Activated gamma-delta T cell treated with anti-CD3 and anti-CD28 coated beads, Interleukin-2, amount 50 U/mL, for 16 hours (primary cell): ENCODE results near the gene NKX3-2.

ENCODE experiments used
- DNase-seq: peaks from one replicate; pipeline ENCODE4 v3.0.0-alpha.2; 2020; ENCODE audit warnings: low read depth

NKX3-2 gene

DNA sequence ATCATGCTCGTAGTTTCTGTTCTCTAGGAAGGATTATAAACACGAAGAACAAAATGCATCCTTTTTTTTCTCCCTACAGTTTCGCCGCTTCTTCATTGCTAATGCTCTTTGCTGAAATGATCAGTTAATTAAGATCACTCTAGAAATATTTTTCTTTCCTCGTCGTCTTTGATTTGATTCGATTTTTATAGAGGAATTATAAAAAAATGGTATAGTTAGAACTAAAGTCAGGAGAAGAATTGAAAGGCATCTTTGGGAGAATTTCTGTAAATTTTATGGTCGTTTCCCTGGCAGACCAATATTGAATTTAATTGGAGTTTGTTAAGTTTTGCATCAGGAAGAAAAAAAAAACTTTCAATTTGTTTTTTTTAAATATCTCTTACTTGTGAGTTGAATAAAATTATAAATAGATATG lies 1.1 kb upstream of the NKX3-2 start:
- no peak for DNase-seq

- no peak for DNase-seq
These were observed 492 bp upstream of the NKX3-2 start for GRCh38 chr4:13544606-13545393.

- no peak for DNase-seq
These were observed 1.1 kb downstream of the NKX3-2 start for GRCh38 chr4:13543032-13543838.

GRCh38 chr4:13542577-13543031 lies 1.7 kb downstream of the NKX3-2 start:
- DNase-seq = no peak

GRCh38 chr4:13541720-13542576 lies 2.4 kb downstream of the NKX3-2 start:
- no peak for DNase-seq

DNA sequence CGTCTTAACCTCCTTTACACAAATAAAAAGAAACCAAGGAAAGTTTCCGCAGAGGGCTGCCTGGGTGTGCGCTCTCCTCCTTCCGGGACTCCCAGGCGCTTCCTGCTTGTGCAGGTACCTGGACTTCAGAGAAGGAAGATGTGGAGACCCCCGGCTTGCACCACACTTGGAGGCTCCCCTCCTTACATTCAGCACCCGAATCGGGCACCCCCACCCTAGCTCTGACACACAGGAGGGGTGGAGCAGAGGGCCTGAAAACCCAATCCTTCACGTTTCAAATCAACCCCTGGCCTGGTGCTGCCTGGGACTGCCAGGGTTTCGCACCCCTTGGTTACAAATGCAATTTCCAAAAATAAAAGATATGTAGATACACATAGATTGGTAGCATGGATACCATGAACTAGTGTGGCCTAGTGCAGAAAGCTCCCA lies 3.1 kb downstream of the NKX3-2 start:
- no peak for DNase-seq

GRCh38 chr4:13540446-13541175 lies 3.7 kb downstream of the NKX3-2 start:
- DNase-seq = no peak

GRCh38 chr4:13539619-13540445 lies 4.5 kb downstream of the NKX3-2 start:
- no peak for DNase-seq

GRCh38 chr4:13539047-13539618 lies 5.2 kb downstream of the NKX3-2 start:
- DNase-seq = no peak

DNA sequence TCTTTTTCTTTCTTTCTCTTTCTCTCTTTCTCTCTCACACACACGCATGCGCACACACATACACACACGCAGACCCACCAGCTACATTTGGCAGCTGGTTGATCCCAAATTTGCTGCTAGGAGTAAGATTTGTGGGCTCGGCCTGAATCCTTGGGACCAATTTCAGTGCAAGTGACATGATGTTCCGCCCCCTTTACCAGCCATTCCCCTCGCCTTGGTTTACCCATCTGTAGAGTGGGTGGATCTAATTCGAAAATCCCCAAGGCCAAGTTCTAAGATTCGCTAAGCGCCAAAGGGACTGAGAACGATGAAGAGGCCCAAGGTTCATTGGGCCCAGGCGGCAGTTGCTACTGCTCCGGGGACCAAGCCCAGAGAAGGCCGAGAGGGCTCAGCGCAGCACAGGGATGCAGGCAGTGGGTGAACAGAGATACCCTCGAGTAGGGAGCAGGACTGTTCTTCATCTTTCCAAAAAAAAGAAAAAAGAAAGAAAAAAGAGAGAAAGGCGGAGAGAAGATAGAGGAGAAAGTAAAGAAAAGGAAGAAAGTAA lies 5.8 kb downstream of the NKX3-2 start:
- no peak for DNase-seq

- no peak for DNase-seq
These were observed 6.5 kb downstream of the NKX3-2 start for GRCh38 chr4:13537832-13538177.

GRCh38 chr4:13537011-13537831 lies 7.1 kb downstream of the NKX3-2 start:
- DNase-seq = no peak

DNA sequence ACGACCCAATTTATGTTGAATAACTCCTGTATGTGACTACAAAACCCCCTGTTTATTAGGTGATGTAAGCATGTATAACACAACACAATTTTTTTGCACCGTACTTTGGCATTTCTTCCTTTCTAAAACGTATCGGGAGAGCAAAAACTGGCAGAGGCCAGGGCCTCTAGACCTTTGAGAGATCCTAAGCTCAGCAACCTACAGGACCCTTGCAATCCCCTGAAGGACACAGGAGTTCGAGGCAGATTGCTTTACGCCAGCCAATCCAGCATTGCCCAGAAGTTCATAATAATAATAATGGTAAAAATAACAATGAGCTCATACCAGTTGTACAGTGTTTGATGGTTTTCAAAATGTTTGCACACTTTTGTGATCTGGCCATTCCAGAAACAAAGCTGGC lies 7.7 kb downstream of the NKX3-2 start:
- DNase-seq = no peak

DNA sequence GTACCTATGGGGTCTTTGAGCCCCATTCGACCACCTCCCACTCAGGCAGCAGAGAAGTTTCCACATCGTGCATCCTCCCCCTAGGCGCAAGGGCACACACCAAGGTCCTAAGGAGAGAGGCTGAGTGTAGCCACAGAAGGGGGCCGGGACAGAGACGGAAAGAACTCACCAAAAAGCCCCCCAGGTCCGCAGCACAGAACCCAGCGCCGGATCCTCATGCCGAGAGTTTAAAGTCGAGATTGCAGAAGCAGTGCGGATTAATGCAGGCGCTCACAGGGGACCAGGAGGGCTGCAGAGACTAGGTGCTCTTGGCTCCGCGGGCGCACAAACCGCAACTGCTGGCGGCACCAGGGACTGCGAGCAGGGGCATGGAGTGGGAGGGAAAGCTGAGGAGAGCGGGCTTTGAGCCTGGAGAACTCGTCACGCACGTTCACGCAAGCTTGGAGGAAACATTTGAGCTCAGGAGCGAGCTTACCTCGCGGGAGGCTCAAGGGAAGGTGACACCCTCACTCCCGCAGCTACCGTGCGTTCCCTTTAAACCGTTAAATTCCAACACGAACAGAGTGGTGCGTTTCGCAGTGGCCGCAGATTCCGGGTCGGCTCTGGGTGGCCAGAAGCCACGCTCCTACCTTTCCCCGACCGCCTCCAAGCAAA lies 8.5 kb downstream of the NKX3-2 start:
- DNase-seq = no peak

- DNase-seq = no peak
These were observed 9.2 kb downstream of the NKX3-2 start for GRCh38 chr4:13535118-13535517.

- no peak for DNase-seq
These were observed 9.8 kb downstream of the NKX3-2 start for GRCh38 chr4:13534344-13535063.

DNA sequence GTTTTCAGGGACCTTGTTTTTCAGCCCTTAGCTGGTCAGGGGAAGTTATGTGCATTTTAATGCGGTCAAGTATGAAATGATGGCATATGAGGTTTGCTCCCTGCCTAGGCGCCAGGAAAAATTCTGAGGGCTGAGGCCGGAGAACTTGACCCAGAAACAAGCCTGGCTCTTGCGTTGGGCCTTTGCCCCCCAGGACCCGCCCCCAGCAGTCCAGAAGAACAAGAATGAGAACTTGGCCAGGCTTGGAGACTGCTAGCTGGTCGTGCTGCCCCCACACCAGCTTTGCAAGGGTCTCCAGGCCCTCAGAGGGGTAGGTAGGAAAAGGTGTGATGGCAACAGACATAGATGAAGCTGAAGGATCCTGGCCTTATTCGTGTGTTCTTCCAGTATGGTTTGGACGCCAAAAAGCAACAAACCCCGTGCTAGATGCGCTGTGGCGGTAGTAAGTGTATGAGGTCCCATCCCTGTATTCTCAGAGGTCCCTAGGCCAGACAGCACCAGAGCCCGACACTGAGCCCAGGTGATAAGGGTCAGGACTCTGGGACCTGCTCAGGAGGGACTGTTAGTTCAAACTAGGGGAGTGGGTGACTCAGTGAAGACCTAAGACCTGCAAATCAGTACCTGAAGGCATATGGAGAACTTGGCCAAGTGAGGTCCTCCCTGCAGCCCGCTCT lies 10.5 kb downstream of the NKX3-2 start:
- DNase-seq = no peak

DNA sequence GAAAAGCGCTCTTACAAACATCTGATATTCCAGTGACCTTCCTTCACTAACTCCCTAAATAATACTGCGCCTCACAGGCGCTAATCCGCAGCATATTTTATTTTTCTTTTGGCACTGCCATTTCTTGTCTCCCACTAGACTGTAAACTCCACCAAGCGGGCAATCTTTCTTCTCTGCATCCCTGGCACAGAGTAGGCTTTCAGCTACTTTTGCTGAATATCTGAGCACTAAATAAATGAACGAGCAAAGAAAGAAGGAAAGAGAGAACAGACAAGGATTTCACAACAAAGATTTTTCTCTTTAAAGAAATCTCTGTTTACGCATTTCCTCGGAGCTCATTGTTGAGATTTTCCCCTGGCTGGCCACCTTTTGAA lies 12.7 kb downstream of the NKX3-2 start:
- no peak for DNase-seq
